PFSK-1 (cell line): ENCODE results near the gene MAPK8IP3.

ENCODE experiments used
- POLR2AphosphoS5 ChIP-seq: IDR thresholded peaks from 2 replicates; pipeline ENCODE4 v1.6.1; 2012; ENCODE audit warnings: low read depth, mild to moderate bottlenecking, control low read depth, low read length, moderate library complexity
- SIN3A ChIP-seq: IDR thresholded peaks from 2 replicates; pipeline ENCODE4 v1.6.1; 2012; ENCODE audit warnings: mild to moderate bottlenecking, low read length, moderate library complexity, borderline replicate concordance; ENCODE audit not compliant: insufficient read depth
- TF ChIP-seq, protein P1 (sequence below), 2 experiments: IDR thresholded peaks; 2 replicates each; pipeline versions ENCODE4 v1.6.1 to v1.8.0; 2011 to 2012; ENCODE audit warnings: low read depth in 2 of 2, low read length in 2 of 2, control low read depth in 1 of 2, inconsistent platforms in 1 of 2, mild to moderate bottlenecking in 1 of 2, moderate library complexity in 1 of 2; ENCODE audit not compliant: insufficient read depth in 1 of 2

DNA sequence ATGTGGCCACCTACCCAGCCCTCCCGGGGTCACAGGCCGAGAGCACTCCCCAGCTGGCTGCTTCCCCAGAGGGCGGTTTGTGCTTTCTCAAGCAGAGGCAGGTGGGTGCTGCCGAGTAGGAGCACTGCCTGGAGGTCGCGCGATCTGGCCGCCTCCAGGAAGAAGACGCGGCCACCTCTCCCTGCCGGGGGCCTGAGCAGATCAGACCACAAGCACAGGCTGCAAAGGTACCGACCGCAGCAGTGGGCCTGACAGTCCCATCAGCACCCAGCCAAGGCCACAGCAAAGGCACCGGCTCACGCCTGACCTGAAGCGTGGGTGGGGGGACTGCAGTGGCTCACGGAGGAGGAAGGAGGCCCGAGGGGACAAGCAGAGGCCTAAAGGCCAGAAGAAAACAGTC lies 102.7 kb downstream of the MAPK8IP3 start:
- TF ChIP-seq POLR2AphosphoS5: no peak
- TF ChIP-seq, protein P1, sequence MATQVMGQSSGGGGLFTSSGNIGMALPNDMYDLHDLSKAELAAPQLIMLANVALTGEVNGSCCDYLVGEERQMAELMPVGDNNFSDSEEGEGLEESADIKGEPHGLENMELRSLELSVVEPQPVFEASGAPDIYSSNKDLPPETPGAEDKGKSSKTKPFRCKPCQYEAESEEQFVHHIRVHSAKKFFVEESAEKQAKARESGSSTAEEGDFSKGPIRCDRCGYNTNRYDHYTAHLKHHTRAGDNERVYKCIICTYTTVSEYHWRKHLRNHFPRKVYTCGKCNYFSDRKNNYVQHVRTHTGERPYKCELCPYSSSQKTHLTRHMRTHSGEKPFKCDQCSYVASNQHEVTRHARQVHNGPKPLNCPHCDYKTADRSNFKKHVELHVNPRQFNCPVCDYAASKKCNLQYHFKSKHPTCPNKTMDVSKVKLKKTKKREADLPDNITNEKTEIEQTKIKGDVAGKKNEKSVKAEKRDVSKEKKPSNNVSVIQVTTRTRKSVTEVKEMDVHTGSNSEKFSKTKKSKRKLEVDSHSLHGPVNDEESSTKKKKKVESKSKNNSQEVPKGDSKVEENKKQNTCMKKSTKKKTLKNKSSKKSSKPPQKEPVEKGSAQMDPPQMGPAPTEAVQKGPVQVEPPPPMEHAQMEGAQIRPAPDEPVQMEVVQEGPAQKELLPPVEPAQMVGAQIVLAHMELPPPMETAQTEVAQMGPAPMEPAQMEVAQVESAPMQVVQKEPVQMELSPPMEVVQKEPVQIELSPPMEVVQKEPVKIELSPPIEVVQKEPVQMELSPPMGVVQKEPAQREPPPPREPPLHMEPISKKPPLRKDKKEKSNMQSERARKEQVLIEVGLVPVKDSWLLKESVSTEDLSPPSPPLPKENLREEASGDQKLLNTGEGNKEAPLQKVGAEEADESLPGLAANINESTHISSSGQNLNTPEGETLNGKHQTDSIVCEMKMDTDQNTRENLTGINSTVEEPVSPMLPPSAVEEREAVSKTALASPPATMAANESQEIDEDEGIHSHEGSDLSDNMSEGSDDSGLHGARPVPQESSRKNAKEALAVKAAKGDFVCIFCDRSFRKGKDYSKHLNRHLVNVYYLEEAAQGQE (IDR thresholded peaks at IDR 0.05; ENCODE audit: insufficient read depth in 1 of 2, low read depth in 2 of 2, low read length in 2 of 2): no peak
- no peak for TF ChIP-seq SIN3A
